ENCODE data around the gene GRK1.

DNA sequence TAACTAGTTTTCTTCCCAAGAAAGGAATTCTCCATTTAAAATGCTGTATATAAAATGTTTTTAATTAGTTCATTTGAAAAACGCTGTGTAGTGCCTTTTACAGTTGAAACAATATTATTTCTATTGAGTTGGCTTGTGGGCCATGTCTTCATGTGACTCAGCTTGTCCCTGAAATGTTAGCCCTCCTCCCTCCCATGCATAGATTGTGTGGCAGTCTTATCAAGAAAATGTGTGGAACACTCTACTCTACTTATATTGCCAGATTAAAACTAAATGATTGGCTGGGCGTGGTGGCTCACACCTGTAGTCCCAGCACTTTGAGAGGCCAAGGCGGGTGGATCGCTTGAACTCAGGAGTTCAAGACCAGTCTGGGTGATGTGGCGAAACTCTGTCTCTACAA is 49.1 kb upstream of the GRK1 start:
- TF ChIP-seq, protein P1, sequence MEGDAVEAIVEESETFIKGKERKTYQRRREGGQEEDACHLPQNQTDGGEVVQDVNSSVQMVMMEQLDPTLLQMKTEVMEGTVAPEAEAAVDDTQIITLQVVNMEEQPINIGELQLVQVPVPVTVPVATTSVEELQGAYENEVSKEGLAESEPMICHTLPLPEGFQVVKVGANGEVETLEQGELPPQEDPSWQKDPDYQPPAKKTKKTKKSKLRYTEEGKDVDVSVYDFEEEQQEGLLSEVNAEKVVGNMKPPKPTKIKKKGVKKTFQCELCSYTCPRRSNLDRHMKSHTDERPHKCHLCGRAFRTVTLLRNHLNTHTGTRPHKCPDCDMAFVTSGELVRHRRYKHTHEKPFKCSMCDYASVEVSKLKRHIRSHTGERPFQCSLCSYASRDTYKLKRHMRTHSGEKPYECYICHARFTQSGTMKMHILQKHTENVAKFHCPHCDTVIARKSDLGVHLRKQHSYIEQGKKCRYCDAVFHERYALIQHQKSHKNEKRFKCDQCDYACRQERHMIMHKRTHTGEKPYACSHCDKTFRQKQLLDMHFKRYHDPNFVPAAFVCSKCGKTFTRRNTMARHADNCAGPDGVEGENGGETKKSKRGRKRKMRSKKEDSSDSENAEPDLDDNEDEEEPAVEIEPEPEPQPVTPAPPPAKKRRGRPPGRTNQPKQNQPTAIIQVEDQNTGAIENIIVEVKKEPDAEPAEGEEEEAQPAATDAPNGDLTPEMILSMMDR (IDR thresholded peaks at IDR 0.05) = no peak
- no peak for TF ChIP-seq ZFX (IDR thresholded peaks at IDR 0.05; ENCODE audit: borderline replicate concordance)

All from 22Rv1 (cell line).